ENCODE measurements around the gene KLHL17.
A peak's percentile ranks its signal among the peaks of the same experiment; 100 is the strongest.

The KLHL17 gene

GRCh38 chr1:963301-963651, 2.9 kb downstream of the KLHL17 start:
- TF ChIP-seq CTCF (IDR thresholded peaks at IDR 0.05) = no peak
- Histone ChIP-seq H3K4me3 (no peak overlapping the region), H3K27ac (no peak overlapping the region)
- DNase-seq (ENCODE audit: low spot score) = no peak

GRCh38 chr1:963746-964525, 3.6 kb downstream of the KLHL17 start:
- TF ChIP-seq CTCF (IDR thresholded peaks at IDR 0.05) = no peak
- H3K27ac ChIP-seq = no peak overlapping the region
- DNase-seq (ENCODE audit: low spot score) = no peak
- no peak overlapping the region for H3K4me3 ChIP-seq

- no peak for TF ChIP-seq CTCF (IDR thresholded peaks at IDR 0.05)
- DNase-seq (ENCODE audit: low spot score) = no peak
- H3K4me3 ChIP-seq = no peak overlapping the region
- H3K27ac ChIP-seq = no peak overlapping the region
Observed at GRCh38 chr1:964691-965525, 4.5 kb downstream of the KLHL17 start.

GRCh38 chr1:965526-966134, 5.2 kb downstream of the KLHL17 start:
- TF ChIP-seq CTCF (IDR thresholded peaks at IDR 0.05) = no peak
- H3K27ac ChIP-seq = no peak overlapping the region
- H3K4me3 ChIP-seq = peak overlapping the region; percentile 96
- no peak for DNase-seq (ENCODE audit: low spot score)

- Histone ChIP-seq H3K27ac (peak within 1 kb of the TSS in 1 of 2 donors; percentile 79), H3K4me3 (peak within 1 kb of the TSS; percentile 96)
- no peak for DNase-seq (ENCODE audit: low spot score)
- TF ChIP-seq CTCF (IDR thresholded peaks at IDR 0.05) = no peak
Observed at GRCh38 chr1:966135-966703, 5.8 kb downstream of the KLHL17 start, which contains the start of gene PLEKHN1. Gene PLEKHN1 (plus strand): TSS chr1:966482. CDS start chr1:966532, 50 bp downstream.

- no peak for TF ChIP-seq CTCF (IDR thresholded peaks at IDR 0.05)
- DNase-seq (ENCODE audit: low spot score) = no peak
- peak overlapping the region in 1 of 2 donors; percentile 79 for H3K27ac ChIP-seq
- H3K4me3 ChIP-seq = peak overlapping the region; percentile 96
Observed at GRCh38 chr1:966704-967300, 6.4 kb downstream of the KLHL17 start.

All from coronary artery (tissue), 2 donors.